Heart left ventricle (tissue), 16 donors: ENCODE data around the gene SEC23IP. TPM values are rescaled to one million over a fixed set of nuclear protein-coding genes. Genes with fewer than 3 reads are reported as not detected.

Source experiments
- ATAC-seq, 4 donors: fragments of 200-7000 bp; cut with Tn5 transposase; one replicate each; pipeline ENCODE4 v1.9.1; 2020 to 2022; ENCODE audit warnings: moderate library complexity in 4 of 4, mild to moderate bottlenecking in 3 of 4, moderate number of reproducible peaks in 1 of 4
- DNase-seq, 5 donors: peaks; one replicate each; pipeline ENCODE4 v3.0.0-alpha.2; 2020
- H3K27ac ChIP-seq, 12 donors: fragments of 200-600 bp; sonication (generic) in 4 of 12; one replicate each; pipeline versions ENCODE4 v1.5.0 to v1.8.0; 2016 to 2022; ENCODE audit warnings: mild to moderate bottlenecking in 2 of 12
- H3K27me3 ChIP-seq, 9 donors: fragments of 200-600 bp; sonication (generic) in 2 of 9; one replicate each; pipeline versions ENCODE4 v1.5.1 to v1.8.0; 2016 to 2022; ENCODE audit warnings: mild to moderate bottlenecking in 3 of 9
- H3K36me3 ChIP-seq, 9 donors: fragments of 200-600 bp; sonication (generic) in 2 of 9; one replicate each; pipeline versions ENCODE4 v1.5.0 to v1.8.0; 2018 to 2022; ENCODE audit warnings: mild to moderate bottlenecking in 2 of 9
- H3K4me1 ChIP-seq, 12 donors: fragments of 200-600 bp; sonication (generic) in 4 of 12; one replicate each; pipeline versions ENCODE4 v1.5.0 to v1.8.0; 2016 to 2022; ENCODE audit warnings: mild to moderate bottlenecking in 3 of 12
- H3K4me3 ChIP-seq, 12 donors: fragments of 200-600 bp; sonication (generic) in 4 of 12; one replicate each; pipeline versions ENCODE4 v1.5.0 to v1.8.0; 2017 to 2022; ENCODE audit warnings: mild to moderate bottlenecking in 9 of 12, moderate library complexity in 4 of 12
- H3K9me3 ChIP-seq, 12 donors: fragments of 200-600 bp; sonication (generic) in 4 of 12; one replicate each; pipeline versions ENCODE4 v1.5.0 to v1.8.0; 2016 to 2022; ENCODE audit warnings: mild to moderate bottlenecking in 1 of 12
- POLR2A ChIP-seq, 2 donors: fragments of 450-650 bp; IDR thresholded peaks; one replicate each; pipeline ENCODE4 v1.6.1; 2017; ENCODE audit warnings: antibody characterized with exemption in 2 of 2, mild to moderate bottlenecking in 2 of 2, moderate library complexity in 2 of 2
- WGBS, 4 donors: extraction: QIAGEN DNeasy Blood & Tissue Kit in 2 of 4; methylation state at CpG; one replicate each; pipeline versions ENCODE4 v1.1.5 to v1.1.7; 2013 to 2018; 5-methylcytosine and 5-hydroxymethylcytosine counted together
- intact Hi-C, 10 donors: fragments of 100-400 bp; cut with DNase I; formaldehyde crosslinking; loops; one replicate each; pipeline versions ENCODE4 v1.11.1 to v1.14.2; 2022
- polyA plus RNA-seq, 2 donors: library from polyadenylated mRNA; stranded (reverse); fragments of 200-250 nt; gene quantifications; one replicate each; pipeline ENCODE4 v1.2.3, GENCODE V29; 2013
- total RNA-seq, 9 donors: library from RNA; depleted of rRNA in 2 of 9; stranded (reverse); fragments of >200 nt in 2 of 9; fragmentation: NEBNext Ultra II Directional in 3 of 9; extraction: Animal tissue kit (Norgen Biotek cat#: 25700) in 3 of 9; gene quantifications; one replicate each; pipeline versions ENCODE4 v1.1.0 to v1.2.4, GENCODE V29; 2016 to 2023
- TF ChIP-seq, protein P1 (sequence below), 12 donors: fragments of 200-600 bp; sonication (generic) in 4 of 12; IDR thresholded peaks; one replicate each; pipeline versions ENCODE4 v1.5.0 to v1.8.0; 2018 to 2022; ENCODE audit warnings: antibody characterized with exemption in 12 of 12, mild to moderate bottlenecking in 5 of 12
- donor health status: ischemic (EF 13 %, LVEDD 7.1; RV severe dilation, severe dysfunction).
- donor health status: healthy with polysubstance abuse.
- donor health status: DM: no; HTN: yes; CAD: no.
- donor health status: DM: no; HTN: no; CAD: no.
- donor health status: ischemic (EF 25% LVEDD 6.9; RV normal size, moderate dysfunction).
- donor health status: ischemic (EF 25% LVEDD 5.7; RV mildly dilated, moderate dysfunction).
- donor health status: healthy.
- donor health status: DM: yes; HTN: yes; CAD: no.
- donor health status: ischemic (EF 35%, LVEDD 5.7; RV mildly dilated, moderate dysfunction).
- donor health status: nonischemic (EF 11% LVEDD 7.7; RV severe dilation, severe dysfunction).
- donor health status: DM: yes; HTN: yes; CAD: no.
- donor health status: PGD.
- donor health status: ischemic (EF 29% LVEDD 5.4; RV normal size, mild dysfunction).
- donor health status: nonischemic (EF 23%, LVEDD 6.1; RV moderate dilation, normal function).

Gene SEC23IP
- total and polyA plus RNA-seq, 11 donors = 4.3 to 42.0 (median 26.2) TPM

DNA sequence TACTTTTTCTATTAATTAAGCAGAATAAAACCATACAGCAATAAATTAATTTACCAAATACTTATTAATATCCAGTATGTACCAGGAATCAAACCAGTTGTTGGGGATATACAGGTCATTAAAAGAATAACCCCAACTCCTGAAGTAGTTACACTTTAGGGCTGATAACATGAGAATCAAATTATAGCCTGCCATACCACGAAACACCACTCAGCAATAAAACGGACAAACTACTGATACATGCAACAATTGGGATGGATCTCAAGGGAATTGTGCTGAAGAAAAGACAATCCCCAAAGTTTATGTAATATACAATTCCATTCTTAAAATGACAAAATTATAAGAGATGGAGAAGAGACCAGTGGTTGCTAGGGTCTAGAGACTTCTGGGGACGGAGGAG, 42.6 kb upstream of the SEC23IP start:
- ATAC-seq (no peak), DNase-seq (no peak)
- Histone ChIP-seq H3K4me3 (no peak overlapping the region), H3K36me3 (peaks cover 0 to 99% (median 94%) of the 10 kb centered on the region in 9 donors), H3K27me3 (no peaks in the 10 kb centered on the region), H3K4me1 (peaks cover 0 to 30% (median 0%) of the 10 kb centered on the region in 12 donors), H3K9me3 (no peaks in the 10 kb centered on the region), H3K27ac (no peak overlapping the region)
- no peak for TF ChIP-seq POLR2A (IDR thresholded peaks at IDR 0.05)
- TF ChIP-seq, protein P1, sequence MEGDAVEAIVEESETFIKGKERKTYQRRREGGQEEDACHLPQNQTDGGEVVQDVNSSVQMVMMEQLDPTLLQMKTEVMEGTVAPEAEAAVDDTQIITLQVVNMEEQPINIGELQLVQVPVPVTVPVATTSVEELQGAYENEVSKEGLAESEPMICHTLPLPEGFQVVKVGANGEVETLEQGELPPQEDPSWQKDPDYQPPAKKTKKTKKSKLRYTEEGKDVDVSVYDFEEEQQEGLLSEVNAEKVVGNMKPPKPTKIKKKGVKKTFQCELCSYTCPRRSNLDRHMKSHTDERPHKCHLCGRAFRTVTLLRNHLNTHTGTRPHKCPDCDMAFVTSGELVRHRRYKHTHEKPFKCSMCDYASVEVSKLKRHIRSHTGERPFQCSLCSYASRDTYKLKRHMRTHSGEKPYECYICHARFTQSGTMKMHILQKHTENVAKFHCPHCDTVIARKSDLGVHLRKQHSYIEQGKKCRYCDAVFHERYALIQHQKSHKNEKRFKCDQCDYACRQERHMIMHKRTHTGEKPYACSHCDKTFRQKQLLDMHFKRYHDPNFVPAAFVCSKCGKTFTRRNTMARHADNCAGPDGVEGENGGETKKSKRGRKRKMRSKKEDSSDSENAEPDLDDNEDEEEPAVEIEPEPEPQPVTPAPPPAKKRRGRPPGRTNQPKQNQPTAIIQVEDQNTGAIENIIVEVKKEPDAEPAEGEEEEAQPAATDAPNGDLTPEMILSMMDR (IDR thresholded peaks at IDR 0.05) = no peak
- intact Hi-C loops = loop anchor here in 3 of 10 donors (10.0 kb wide), 3 partner anchors 165 to 255 kb away; partner anchors contain the start of gene TIAL1 (in 1 of the 3)
- 92 to 96% (median 92%) methylated on average over 3 of the region's 3 CpGs for WGBS, 4 donors

DNA sequence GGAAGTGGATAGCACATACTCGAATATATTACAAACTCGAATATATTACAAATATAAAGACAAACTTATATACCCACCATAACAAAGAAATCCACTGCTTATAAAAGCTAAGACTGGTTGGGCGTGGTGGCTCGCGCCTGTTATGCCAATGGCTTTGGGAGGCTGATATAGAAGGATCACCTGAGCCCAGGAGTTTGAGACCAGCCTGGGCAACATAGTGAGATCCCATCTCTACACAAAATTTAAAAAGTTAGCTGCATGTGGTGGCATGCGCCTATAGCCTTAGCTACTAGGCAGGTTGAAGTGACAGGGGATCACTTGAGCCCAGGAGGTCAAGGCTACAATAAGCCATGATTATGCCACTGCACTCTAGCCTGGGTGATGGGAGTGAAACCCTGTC, 40.3 kb upstream of the SEC23IP start:
- H3K27me3 ChIP-seq = no peaks in the 10 kb centered on the region
- H3K4me1 ChIP-seq = peaks cover 0 to 8% (median 0%) of the 10 kb centered on the region in 12 donors
- TF ChIP-seq POLR2A (IDR thresholded peaks at IDR 0.05) = no peak
- peaks cover 0 to 99% (median 95%) of the 10 kb centered on the region in 9 donors for H3K36me3 ChIP-seq
- intact Hi-C loops = loop anchor here in 3 of 10 donors (10.0 kb wide), 3 partner anchors 167 to 257 kb away; partner anchors contain the start of gene TIAL1 (in 1 of the 3)
- no peak overlapping the region for H3K27ac ChIP-seq
- DNase-seq (no peak), ATAC-seq (no peak)
- WGBS, 4 donors = 96 to 98% (median 98%) methylated on average over 6 of the region's 6 CpGs
- H3K4me3 ChIP-seq = no peak overlapping the region
- H3K9me3 ChIP-seq = no peaks in the 10 kb centered on the region

DNA sequence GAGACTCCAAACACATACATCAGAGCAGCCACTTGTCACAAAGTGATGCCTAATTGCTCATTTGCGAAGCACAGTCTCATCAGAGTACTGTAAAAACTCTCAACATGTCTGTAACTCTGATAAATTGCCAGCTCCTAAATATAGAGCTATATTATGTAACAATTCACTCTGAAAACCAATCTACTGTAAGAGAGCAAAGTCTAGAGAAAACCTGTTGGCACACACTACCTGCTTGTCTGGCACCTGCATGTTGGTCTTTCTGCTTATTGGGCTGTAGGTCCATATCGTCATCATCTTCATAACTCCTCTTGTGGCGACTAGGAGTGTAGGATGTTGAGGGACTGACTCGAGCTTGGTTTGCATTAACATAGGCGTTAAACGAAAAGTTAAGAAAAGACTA, 39.7 kb upstream of the SEC23IP start:
- H3K27me3 ChIP-seq = no peaks in the 10 kb centered on the region
- H3K27ac ChIP-seq = no peak overlapping the region
- H3K9me3 ChIP-seq = no peaks in the 10 kb centered on the region
- peaks cover 0 to 99% (median 91%) of the 10 kb centered on the region in 9 donors for H3K36me3 ChIP-seq
- no peak overlapping the region for H3K4me3 ChIP-seq
- peaks cover 0 to 8% (median 0%) of the 10 kb centered on the region in 12 donors for H3K4me1 ChIP-seq
- intact Hi-C loops = loop anchor here in 3 of 10 donors (10.0 kb wide), 3 partner anchors 168 to 258 kb away; partner anchors contain the start of gene TIAL1 (in 1 of the 3)
- ATAC-seq (no peak), DNase-seq (no peak)
- no peak for TF ChIP-seq POLR2A (IDR thresholded peaks at IDR 0.05)
- TF ChIP-seq, protein P1 (IDR thresholded peaks at IDR 0.05) = no peak
- 88 to 92% (median 91%) methylated on average over 6 of the region's 6 CpGs for WGBS, 4 donors

GRCh38 chr10:119853574-119853973, 39.0 kb upstream of the SEC23IP start:
- DNase-seq = no peak

More at GRCh38 chr10:119853574-119853973, 39.0 kb upstream of the SEC23IP start:
- Histone ChIP-seq H3K27me3 (no peaks in the 10 kb centered on the region), H3K36me3 (peaks cover 0 to 99% (median 90%) of the 10 kb centered on the region in 9 donors), H3K4me1 (peaks cover 0 to 8% (median 0%) of the 10 kb centered on the region in 12 donors), H3K27ac (no peak overlapping the region), H3K9me3 (no peaks in the 10 kb centered on the region), H3K4me3 (no peak overlapping the region)
- 65 to 95% (median 79%) methylated on average over 1 of the region's 1 CpG for WGBS, 4 donors
- TF ChIP-seq, protein P1 (IDR thresholded peaks at IDR 0.05) = no peak
- no peak for TF ChIP-seq POLR2A (IDR thresholded peaks at IDR 0.05)
- intact Hi-C loops = loop anchor here in 3 of 10 donors (10.0 kb wide), 3 partner anchors 169 to 259 kb away; partner anchors contain the start of gene TIAL1 (in 1 of the 3)
- no peak for ATAC-seq
